Measurements from ENCODE around the gene GALNT14.
A peak's percentile ranks its signal among the peaks of the same experiment; 100 is the strongest.

The GALNT14 gene

GRCh38 chr2:30871980-30872789 is 266.1 kb downstream of the GALNT14 start:
- H3K27me3 ChIP-seq (ENCODE audit: insufficient read depth, low read length), result no peaks in the 10 kb centered on the region
- H3K27ac ChIP-seq (ENCODE audit: low read length), result no peak overlapping the region
- no peaks in the 10 kb centered on the region for H3K36me3 ChIP-seq (ENCODE audit: insufficient read depth, low read depth, low read length)
- H3K9me3 ChIP-seq (ENCODE audit: insufficient read depth, low read depth, low read length), result peaks cover 6% of the 10 kb centered on the region; the same call in 1 of the 2 replicates
- 0 out of 2 replicates have a peak overlapping the region, but pooled peaks have one; percentile 1 for H3K4me3 ChIP-seq (ENCODE audit: low read length)
- H3K4me1 ChIP-seq (ENCODE audit: insufficient read depth, low read length), result peaks cover 11% of the 10 kb centered on the region; the same call in 1 of the 2 replicates
- H3K9ac ChIP-seq (ENCODE audit: low read depth, low read length), result no peak overlapping the region

GRCh38 chr2:30871440-30871839 is 266.8 kb downstream of the GALNT14 start:
- Histone ChIP-seq H3K36me3 (ENCODE audit: insufficient read depth, low read depth, low read length) (no peaks in the 10 kb centered on the region), H3K4me3 (ENCODE audit: low read length) (peak overlapping the region; percentile 1; the same call in 1 of the 2 replicates), H3K9ac (ENCODE audit: low read depth, low read length) (no peak overlapping the region), H3K27me3 (ENCODE audit: insufficient read depth, low read length) (no peaks in the 10 kb centered on the region), H3K4me1 (ENCODE audit: insufficient read depth, low read length) (peaks cover 11% of the 10 kb centered on the region; the same call in 1 of the 2 replicates), H3K27ac (ENCODE audit: low read length) (no peak overlapping the region), H3K9me3 (ENCODE audit: insufficient read depth, low read depth, low read length) (peaks cover 6% of the 10 kb centered on the region; the same call in 1 of the 2 replicates)

- Histone ChIP-seq H3K4me3 (ENCODE audit: low read length) (no peak overlapping the region), H3K27me3 (ENCODE audit: insufficient read depth, low read length) (no peaks in the 10 kb centered on the region), H3K4me1 (ENCODE audit: insufficient read depth, low read length) (peaks cover 11% of the 10 kb centered on the region; the same call in 1 of the 2 replicates), H3K36me3 (ENCODE audit: insufficient read depth, low read depth, low read length) (no peaks in the 10 kb centered on the region), H3K27ac (ENCODE audit: low read length) (no peak overlapping the region), H3K9ac (ENCODE audit: low read depth, low read length) (no peak overlapping the region), H3K9me3 (ENCODE audit: insufficient read depth, low read depth, low read length) (peaks cover 6% of the 10 kb centered on the region; the same call in 1 of the 2 replicates)
These were observed 268.3 kb downstream of the GALNT14 start for GRCh38 chr2:30869988-30870387.

- Histone ChIP-seq H3K27ac (ENCODE audit: low read length) (no peak overlapping the region), H3K27me3 (ENCODE audit: insufficient read depth, low read length) (no peaks in the 10 kb centered on the region)
These were observed 270.9 kb downstream of the GALNT14 start for GRCh38 chr2:30867385-30867784.

GRCh38 chr2:30866974-30867373 is 271.3 kb downstream of the GALNT14 start:
- Histone ChIP-seq H3K9ac (ENCODE audit: low read depth, low read length) (no peak overlapping the region), H3K27ac (ENCODE audit: low read length) (no peak overlapping the region), H3K4me1 (ENCODE audit: insufficient read depth, low read length) (peaks cover 8% of the 10 kb centered on the region; the same call in 1 of the 2 replicates), H3K27me3 (ENCODE audit: insufficient read depth, low read length) (no peaks in the 10 kb centered on the region), H3K36me3 (ENCODE audit: insufficient read depth, low read depth, low read length) (no peaks in the 10 kb centered on the region), H3K9me3 (ENCODE audit: insufficient read depth, low read depth, low read length) (no peaks in the 10 kb centered on the region), H3K4me3 (ENCODE audit: low read length) (no peak overlapping the region)

More at GRCh38 chr2:30867385-30867784, 270.9 kb downstream of the GALNT14 start:
- H3K4me1 ChIP-seq (ENCODE audit: insufficient read depth, low read length), result peaks cover 8% of the 10 kb centered on the region; the same call in 1 of the 2 replicates
- no peaks in the 10 kb centered on the region for H3K9me3 ChIP-seq (ENCODE audit: insufficient read depth, low read depth, low read length)
- H3K36me3 ChIP-seq (ENCODE audit: insufficient read depth, low read depth, low read length), result no peaks in the 10 kb centered on the region
- no peak overlapping the region for H3K9ac ChIP-seq (ENCODE audit: low read depth, low read length)
- H3K4me3 ChIP-seq (ENCODE audit: low read length), result no peak overlapping the region

GRCh38 chr2:30865892-30866681 is 272.2 kb downstream of the GALNT14 start:
- H3K4me3 ChIP-seq (ENCODE audit: low read length), result no peak overlapping the region
- H3K27me3 ChIP-seq (ENCODE audit: insufficient read depth, low read length), result no peaks in the 10 kb centered on the region
- H3K9ac ChIP-seq (ENCODE audit: low read depth, low read length), result no peak overlapping the region
- H3K36me3 ChIP-seq (ENCODE audit: insufficient read depth, low read depth, low read length), result no peaks in the 10 kb centered on the region
- no peak overlapping the region for H3K27ac ChIP-seq (ENCODE audit: low read length)
- peaks cover 2% of the 10 kb centered on the region; the same call in 1 of the 2 replicates for H3K4me1 ChIP-seq (ENCODE audit: insufficient read depth, low read length)
- no peaks in the 10 kb centered on the region for H3K9me3 ChIP-seq (ENCODE audit: insufficient read depth, low read depth, low read length)

- Histone ChIP-seq H3K36me3 (ENCODE audit: insufficient read depth, low read depth, low read length) (no peaks in the 10 kb centered on the region), H3K9ac (ENCODE audit: low read depth, low read length) (no peak overlapping the region), H3K4me1 (ENCODE audit: insufficient read depth, low read length) (no peaks in the 10 kb centered on the region), H3K27me3 (ENCODE audit: insufficient read depth, low read length) (no peaks in the 10 kb centered on the region), H3K4me3 (ENCODE audit: low read length) (no peak overlapping the region), H3K27ac (ENCODE audit: low read length) (no peak overlapping the region), H3K9me3 (ENCODE audit: insufficient read depth, low read depth, low read length) (no peaks in the 10 kb centered on the region)
These were observed 273.0 kb downstream of the GALNT14 start for GRCh38 chr2:30865243-30865642.

GRCh38 chr2:30862054-30862651 is 276.1 kb downstream of the GALNT14 start:
- Histone ChIP-seq H3K4me3 (ENCODE audit: low read length) (no peak overlapping the region), H3K9ac (ENCODE audit: low read depth, low read length) (no peak overlapping the region), H3K4me1 (ENCODE audit: insufficient read depth, low read length) (no peaks in the 10 kb centered on the region), H3K27ac (ENCODE audit: low read length) (no peak overlapping the region), H3K27me3 (ENCODE audit: insufficient read depth, low read length) (no peaks in the 10 kb centered on the region), H3K9me3 (ENCODE audit: insufficient read depth, low read depth, low read length) (0 out of 2 replicates have a peak, but pooled peaks cover 3% of the 10 kb centered on the region), H3K36me3 (ENCODE audit: insufficient read depth, low read depth, low read length) (no peaks in the 10 kb centered on the region)

GRCh38 chr2:30860726-30861125 is 277.5 kb downstream of the GALNT14 start:
- no peaks in the 10 kb centered on the region for H3K4me1 ChIP-seq (ENCODE audit: insufficient read depth, low read length)

More at GRCh38 chr2:30860726-30861125, 277.5 kb downstream of the GALNT14 start:
- Histone ChIP-seq H3K27me3 (ENCODE audit: insufficient read depth, low read length) (no peaks in the 10 kb centered on the region), H3K36me3 (ENCODE audit: insufficient read depth, low read depth, low read length) (no peaks in the 10 kb centered on the region), H3K4me3 (ENCODE audit: low read length) (no peak overlapping the region), H3K27ac (ENCODE audit: low read length) (no peak overlapping the region), H3K9ac (ENCODE audit: low read depth, low read length) (no peak overlapping the region), H3K9me3 (ENCODE audit: insufficient read depth, low read depth, low read length) (0 out of 2 replicates have a peak, but pooled peaks cover 3% of the 10 kb centered on the region)

All from iPS-20b (cell line).